MM.1S (cell line): Measurements from ENCODE around the gene CASTOR2.

Source experiments
- DNase-seq: peaks from one replicate; pipeline ENCODE4 v3.0.0-alpha.2; 2015
- H2AFZ ChIP-seq: fragments of 300-600 bp; sonication (generic); 2 replicates; pipeline ENCODE4 v1.6.0; 2016; ENCODE audit warnings: antibody characterized with exemption, low read length
- H3F3A ChIP-seq: fragments of 300-600 bp; sonication (generic); 2 replicates; pipeline ENCODE4 v1.6.1; 2016; ENCODE audit warnings: mild to moderate bottlenecking, antibody characterized with exemption, low read length, moderate library complexity, mixed read lengths; ENCODE audit not compliant: insufficient read depth
- H3K27ac ChIP-seq: fragments of 300-600 bp; sonication (generic); 2 replicates; pipeline ENCODE4 v1.5.1; 2016; ENCODE audit warnings: mild to moderate bottlenecking, low read length
- H3K27me3 ChIP-seq: fragments of 300-600 bp; sonication (generic); replicated peaks from 2 replicates; pipeline ENCODE4 v1.6.0; 2016; ENCODE audit warnings: low read length; ENCODE audit not compliant: insufficient read depth
- H3K36me3 ChIP-seq: fragments of 300-600 bp; sonication (generic); replicated peaks from 2 replicates; pipeline ENCODE4 v1.6.1; 2016; ENCODE audit warnings: mild to moderate bottlenecking, low read length, mixed read lengths; ENCODE audit not compliant: insufficient read depth
- H3K4me1 ChIP-seq: fragments of 300-600 bp; sonication (generic); 2 replicates; pipeline ENCODE4 v1.6.1; 2016; ENCODE audit warnings: low read length, mixed read lengths
- H3K4me2 ChIP-seq: fragments of 300-600 bp; sonication (generic); 2 replicates; pipeline ENCODE4 v1.6.0; 2016; ENCODE audit warnings: low read depth, low read length
- H3K4me3 ChIP-seq: fragments of 300-600 bp; sonication (generic); 2 replicates; pipeline ENCODE4 v1.5.1; 2016; ENCODE audit warnings: low read length, mixed read lengths
- H3K79me2 ChIP-seq: fragments of 300-600 bp; sonication (generic); 2 replicates; pipeline ENCODE4 v1.6.1; 2016; ENCODE audit warnings: mixed run types, low read length, mixed read lengths
- H3K9ac ChIP-seq: fragments of 300-600 bp; sonication (generic); 2 replicates; pipeline ENCODE4 v1.6.1; 2016; ENCODE audit warnings: low read length, mixed read lengths
- H3K9me2 ChIP-seq: fragments of 300-600 bp; sonication (generic); replicated peaks from 2 replicates; pipeline ENCODE4 v1.6.1; 2016; ENCODE audit warnings: mild to moderate bottlenecking, low read length, mixed read lengths; ENCODE audit not compliant: insufficient read depth
- H3K9me3 ChIP-seq: fragments of 300-600 bp; sonication (generic); replicated peaks from 2 replicates; pipeline ENCODE4 v1.6.1; 2016; ENCODE audit warnings: mild to moderate bottlenecking, low read length, mixed read lengths; ENCODE audit not compliant: insufficient read depth
- H4K20me1 ChIP-seq: fragments of 300-600 bp; sonication (generic); 2 replicates; pipeline ENCODE4 v1.6.1; 2016; ENCODE audit warnings: mild to moderate bottlenecking, low read length, moderate library complexity, mixed read lengths; ENCODE audit not compliant: insufficient read depth
- CTCF ChIP-seq: fragments of 300-600 bp; sonication (generic); IDR thresholded peaks from 2 replicates; pipeline ENCODE4 v1.5.1; 2016; ENCODE audit warnings: antibody characterized with exemption, low read length, mixed read lengths
- EZH2 ChIP-seq: fragments of 300-600 bp; sonication (generic); optimal IDR thresholded peaks from 2 replicates; pipeline ENCODE3; 2017; ENCODE audit warnings: low read depth, mild to moderate bottlenecking, antibody characterized with exemption, low read length, mixed read lengths
- EZH2phosphoT487 ChIP-seq: fragments of 300-600 bp; sonication (generic); IDR thresholded peaks from 2 replicates; pipeline ENCODE4 v1.6.1; 2018; ENCODE audit warnings: antibody characterized with exemption, low read length

CASTOR2 gene

DNA sequence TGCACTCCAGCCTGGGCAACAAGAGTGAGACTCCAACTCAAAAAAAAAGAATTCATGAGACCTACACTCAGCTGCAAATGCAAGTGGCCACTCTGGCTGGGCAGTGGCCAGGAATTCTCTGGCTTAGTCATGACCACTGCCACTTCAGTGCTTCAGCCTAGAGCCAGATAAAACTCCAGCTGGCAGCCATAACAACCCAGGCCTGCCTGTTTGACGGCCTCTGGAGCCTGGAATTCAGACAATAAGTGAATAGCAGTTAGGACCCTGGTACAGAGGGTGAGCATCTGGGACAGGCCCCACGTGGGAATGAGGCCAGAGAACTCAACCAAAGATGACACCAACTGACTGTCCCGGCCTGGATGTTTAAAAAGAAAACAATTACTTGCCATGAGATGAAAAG lies 90.2 kb downstream of the CASTOR2 start:
- no peaks in the 10 kb centered on the region for H3F3A ChIP-seq
- H3K9me2 ChIP-seq = no peaks in the 10 kb centered on the region
- H2AFZ ChIP-seq = no peak overlapping the region
- TF ChIP-seq CTCF (no peak), EZH2 (no peak), EZH2phosphoT487 (no peak)
- DNase-seq = no peak
- no peaks in the 10 kb centered on the region for H3K9me3 ChIP-seq
- H3K4me3 ChIP-seq = no peak overlapping the region
- H3K79me2 ChIP-seq = no peaks in the 10 kb centered on the region
- H3K27ac ChIP-seq = no peak overlapping the region
- no peaks in the 10 kb centered on the region for H3K27me3 ChIP-seq
- H3K36me3 ChIP-seq = peaks cover 9% of the 10 kb centered on the region; the same call in 1 of the 2 replicates
- no peaks in the 10 kb centered on the region for H4K20me1 ChIP-seq
- no peak overlapping the region for H3K9ac ChIP-seq
- H3K4me1 ChIP-seq = no peaks in the 10 kb centered on the region
- H3K4me2 ChIP-seq = no peak overlapping the region

DNA sequence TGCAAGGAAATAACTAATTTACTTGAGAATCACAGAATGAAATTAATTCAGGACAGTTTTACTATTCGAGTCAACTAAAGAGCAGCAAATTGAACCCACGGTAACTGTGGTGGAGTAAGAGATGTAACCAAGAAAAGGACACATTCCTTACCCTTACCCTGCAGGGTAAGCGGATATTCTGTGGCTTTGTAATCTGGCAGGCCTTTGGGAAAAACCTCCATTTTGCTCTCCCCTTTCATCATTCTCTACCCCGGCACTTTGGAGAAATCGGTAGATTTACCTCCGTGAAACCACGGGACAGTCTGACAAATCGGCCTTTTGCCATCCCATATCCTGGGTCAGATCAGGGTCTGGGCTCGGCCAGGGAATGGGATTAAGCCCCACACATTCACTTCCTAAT lies 90.7 kb downstream of the CASTOR2 start:
- Histone ChIP-seq H4K20me1 (no peaks in the 10 kb centered on the region), H3K9ac (no peak overlapping the region), H2AFZ (no peak overlapping the region), H3K4me3 (no peak overlapping the region), H3K79me2 (no peaks in the 10 kb centered on the region), H3K4me1 (no peaks in the 10 kb centered on the region), H3K27ac (no peak overlapping the region), H3F3A (no peaks in the 10 kb centered on the region), H3K36me3 (peaks cover 9% of the 10 kb centered on the region; the same call in 1 of the 2 replicates), H3K9me3 (no peaks in the 10 kb centered on the region), H3K4me2 (no peak overlapping the region), H3K9me2 (no peaks in the 10 kb centered on the region), H3K27me3 (no peaks in the 10 kb centered on the region)
- no peak for DNase-seq
- no peak for TF ChIP-seq CTCF
- no peak for TF ChIP-seq EZH2

GRCh38 chr7:75055830-75056772 lies 91.6 kb downstream of the CASTOR2 start:
- no peaks in the 10 kb centered on the region for H3F3A ChIP-seq
- no peak overlapping the region for H3K9ac ChIP-seq
- no peaks in the 10 kb centered on the region for H3K4me1 ChIP-seq
- no peaks in the 10 kb centered on the region for H3K9me2 ChIP-seq
- no peak overlapping the region for H3K27ac ChIP-seq
- TF ChIP-seq EZH2 (no peak), EZH2phosphoT487 (no peak), CTCF (no peak)
- H4K20me1 ChIP-seq = no peaks in the 10 kb centered on the region
- DNase-seq = no peak
- no peaks in the 10 kb centered on the region for H3K27me3 ChIP-seq
- no peaks in the 10 kb centered on the region for H3K9me3 ChIP-seq
- H2AFZ ChIP-seq = no peak overlapping the region
- no peak overlapping the region for H3K4me3 ChIP-seq
- peaks cover 9% of the 10 kb centered on the region; the same call in 1 of the 2 replicates for H3K36me3 ChIP-seq
- no peak overlapping the region for H3K4me2 ChIP-seq
- H3K79me2 ChIP-seq = no peaks in the 10 kb centered on the region
